ENCODE data around the gene HNF4A. TPM values are rescaled to one million over a fixed set of nuclear protein-coding genes. Genes with fewer than 3 reads are reported as not detected.
A peak's percentile ranks its signal among the peaks of the same experiment; 100 is the strongest.

HNF4A gene
- total and polyA plus RNA-seq, 2 of the 13 experiments (the other 11 are each of a cell fraction or from before 2014, with no cell fraction given), result 80.9 to 169 TPM

DNA sequence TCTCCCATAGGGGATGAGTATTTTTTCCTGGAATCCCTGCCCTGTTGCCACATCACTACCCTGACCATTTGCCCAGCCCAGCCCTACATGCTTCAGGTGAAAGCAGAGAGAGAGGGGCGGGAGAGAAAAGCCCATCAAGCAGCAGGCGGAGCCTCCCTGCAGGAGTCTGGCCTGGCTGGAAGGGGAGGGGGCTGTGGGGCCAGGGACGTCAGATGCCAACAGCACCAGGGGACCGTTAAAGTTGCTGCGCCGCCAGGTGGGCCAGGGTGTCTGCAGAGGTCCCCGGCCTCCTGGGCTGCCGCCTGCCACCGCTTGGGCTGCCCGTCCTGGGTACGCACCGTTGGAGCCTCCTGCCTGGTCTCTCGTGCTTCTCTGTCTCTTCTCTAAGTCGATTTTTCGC is 19.4 kb upstream of the HNF4A start (continued):
- TF ChIP-seq CEBPB (IDR thresholded peaks at IDR 0.05; ENCODE audit: borderline replicate concordance, low read depth, low read length) (peak; percentile 19; the same call in 1 of the 2 replicates), HES4 (CRISPR knock-in tag; IDR thresholded peaks at IDR 0.05; ENCODE audit: borderline replicate concordance) (no peak), NRL (CRISPR knock-in tag; IDR thresholded peaks at IDR 0.05; ENCODE audit: borderline replicate concordance) (peak; percentile 25; the same call in 1 of the 2 replicates), ELF1 (CRISPR knock-in tag; IDR thresholded peaks at IDR 0.05) (no peak), SRSF4 (IDR thresholded peaks at IDR 0.05; ENCODE audit: low read depth, low read length, poor library complexity, severe bottlenecking) (no peak), ZNF367 (CRISPR knock-in tag; IDR thresholded peaks at IDR 0.05; ENCODE audit: borderline replicate concordance) (no peak), SMAD1 (CRISPR knock-in tag; IDR thresholded peaks at IDR 0.05; ENCODE audit: borderline replicate concordance, low read depth) (no peak), ZBTB42 (CRISPR knock-in tag; IDR thresholded peaks at IDR 0.05) (no peak), GTF2F1 (IDR thresholded peaks at IDR 0.05; ENCODE audit: low read length) (no peak), HOXA9 (CRISPR knock-in tag; IDR thresholded peaks at IDR 0.05; ENCODE audit: borderline replicate concordance) (no peak), ELF4 (CRISPR knock-in tag; IDR thresholded peaks at IDR 0.05; ENCODE audit: borderline replicate concordance) (no peak), RFX3 (CRISPR knock-in tag; IDR thresholded peaks at IDR 0.05) (no peak), TP53 (CRISPR knock-in tag; conservative IDR thresholded peaks at IDR 0.05) (no peak), MTA1 (CRISPR knock-in tag; IDR thresholded peaks at IDR 0.05; ENCODE audit: borderline replicate concordance) (peak; percentile 18; the same call in 1 of the 2 replicates), KAT2B (IDR thresholded peaks at IDR 0.05; ENCODE audit: borderline replicate concordance, low read depth, low read length) (no peak), ZFYVE20 (CRISPR knock-in tag; IDR thresholded peaks at IDR 0.05; ENCODE audit: borderline replicate concordance, low read depth) (no peak), TMF1 (CRISPR knock-in tag; IDR thresholded peaks at IDR 0.05; ENCODE audit: low read depth) (no peak)
- TF ChIP-seq, protein P1, sequence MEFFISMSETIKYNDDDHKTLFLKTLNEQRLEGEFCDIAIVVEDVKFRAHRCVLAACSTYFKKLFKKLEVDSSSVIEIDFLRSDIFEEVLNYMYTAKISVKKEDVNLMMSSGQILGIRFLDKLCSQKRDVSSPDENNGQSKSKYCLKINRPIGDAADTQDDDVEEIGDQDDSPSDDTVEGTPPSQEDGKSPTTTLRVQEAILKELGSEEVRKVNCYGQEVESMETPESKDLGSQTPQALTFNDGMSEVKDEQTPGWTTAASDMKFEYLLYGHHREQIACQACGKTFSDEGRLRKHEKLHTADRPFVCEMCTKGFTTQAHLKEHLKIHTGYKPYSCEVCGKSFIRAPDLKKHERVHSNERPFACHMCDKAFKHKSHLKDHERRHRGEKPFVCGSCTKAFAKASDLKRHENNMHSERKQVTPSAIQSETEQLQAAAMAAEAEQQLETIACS (CRISPR knock-in tag; IDR thresholded peaks at IDR 0.05), result no peak
- TF ChIP-seq, protein P2, sequence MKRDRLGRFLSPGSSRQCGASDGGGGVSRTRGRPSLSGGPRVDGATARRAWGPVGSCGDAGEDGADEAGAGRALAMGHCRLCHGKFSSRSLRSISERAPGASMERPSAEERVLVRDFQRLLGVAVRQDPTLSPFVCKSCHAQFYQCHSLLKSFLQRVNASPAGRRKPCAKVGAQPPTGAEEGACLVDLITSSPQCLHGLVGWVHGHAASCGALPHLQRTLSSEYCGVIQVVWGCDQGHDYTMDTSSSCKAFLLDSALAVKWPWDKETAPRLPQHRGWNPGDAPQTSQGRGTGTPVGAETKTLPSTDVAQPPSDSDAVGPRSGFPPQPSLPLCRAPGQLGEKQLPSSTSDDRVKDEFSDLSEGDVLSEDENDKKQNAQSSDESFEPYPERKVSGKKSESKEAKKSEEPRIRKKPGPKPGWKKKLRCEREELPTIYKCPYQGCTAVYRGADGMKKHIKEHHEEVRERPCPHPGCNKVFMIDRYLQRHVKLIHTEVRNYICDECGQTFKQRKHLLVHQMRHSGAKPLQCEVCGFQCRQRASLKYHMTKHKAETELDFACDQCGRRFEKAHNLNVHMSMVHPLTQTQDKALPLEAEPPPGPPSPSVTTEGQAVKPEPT (CRISPR knock-in tag; IDR thresholded peaks at IDR 0.05; ENCODE audit: low read depth), result no peak
- TF ChIP-seq, protein P3, sequence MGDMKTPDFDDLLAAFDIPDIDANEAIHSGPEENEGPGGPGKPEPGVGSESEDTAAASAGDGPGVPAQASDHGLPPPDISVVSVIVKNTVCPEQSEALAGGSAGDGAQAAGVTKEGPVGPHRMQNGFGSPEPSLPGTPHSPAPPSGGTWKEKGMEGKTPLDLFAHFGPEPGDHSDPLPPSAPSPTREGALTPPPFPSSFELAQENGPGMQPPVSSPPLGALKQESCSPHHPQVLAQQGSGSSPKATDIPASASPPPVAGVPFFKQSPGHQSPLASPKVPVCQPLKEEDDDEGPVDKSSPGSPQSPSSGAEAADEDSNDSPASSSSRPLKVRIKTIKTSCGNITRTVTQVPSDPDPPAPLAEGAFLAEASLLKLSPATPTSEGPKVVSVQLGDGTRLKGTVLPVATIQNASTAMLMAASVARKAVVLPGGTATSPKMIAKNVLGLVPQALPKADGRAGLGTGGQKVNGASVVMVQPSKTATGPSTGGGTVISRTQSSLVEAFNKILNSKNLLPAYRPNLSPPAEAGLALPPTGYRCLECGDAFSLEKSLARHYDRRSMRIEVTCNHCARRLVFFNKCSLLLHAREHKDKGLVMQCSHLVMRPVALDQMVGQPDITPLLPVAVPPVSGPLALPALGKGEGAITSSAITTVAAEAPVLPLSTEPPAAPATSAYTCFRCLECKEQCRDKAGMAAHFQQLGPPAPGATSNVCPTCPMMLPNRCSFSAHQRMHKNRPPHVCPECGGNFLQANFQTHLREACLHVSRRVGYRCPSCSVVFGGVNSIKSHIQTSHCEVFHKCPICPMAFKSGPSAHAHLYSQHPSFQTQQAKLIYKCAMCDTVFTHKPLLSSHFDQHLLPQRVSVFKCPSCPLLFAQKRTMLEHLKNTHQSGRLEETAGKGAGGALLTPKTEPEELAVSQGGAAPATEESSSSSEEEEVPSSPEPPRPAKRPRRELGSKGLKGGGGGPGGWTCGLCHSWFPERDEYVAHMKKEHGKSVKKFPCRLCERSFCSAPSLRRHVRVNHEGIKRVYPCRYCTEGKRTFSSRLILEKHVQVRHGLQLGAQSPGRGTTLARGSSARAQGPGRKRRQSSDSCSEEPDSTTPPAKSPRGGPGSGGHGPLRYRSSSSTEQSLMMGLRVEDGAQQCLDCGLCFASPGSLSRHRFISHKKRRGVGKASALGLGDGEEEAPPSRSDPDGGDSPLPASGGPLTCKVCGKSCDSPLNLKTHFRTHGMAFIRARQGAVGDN (CRISPR knock-in tag; IDR thresholded peaks at IDR 0.05), result peak; percentile 52; the same call in 1 of the 2 replicates
